ENCODE measurements around the gene IPP. TPM values are rescaled to one million over a fixed set of nuclear protein-coding genes. Genes with fewer than 3 reads are reported as not detected.

The IPP gene
- total and polyA plus RNA-seq, 2 of the 8 experiments (the other 6 are each of a cell fraction or from before 2014, with no cell fraction given), result 1.4 to 5.6 TPM

GRCh38 chr1:45796381-45796780, 45.9 kb upstream of the IPP start (continued):
- TF ChIP-seq CHD7 (IDR thresholded peaks at IDR 0.05; ENCODE audit: insufficient replicate concordance, low read length) (no peak), TAF7 (optimal IDR thresholded peaks at IDR 0.05; ENCODE audit: borderline replicate concordance, low read depth, low read length) (no peak), NANOG (IDR thresholded peaks at IDR 0.05; ENCODE audit: insufficient read depth, low read depth, low read length, poor library complexity, severe bottlenecking) (no peak), BACH1 (IDR thresholded peaks at IDR 0.05; ENCODE audit: low read length) (no peak), RXRA (IDR thresholded peaks at IDR 0.05; ENCODE audit: insufficient read depth, low read depth, low read length) (no peak), PHF8 (conservative IDR thresholded peaks at IDR 0.05; ENCODE audit: low read depth, low read length) (no peak), CBX5 (IDR thresholded peaks at IDR 0.05; ENCODE audit: low read depth, low read length) (no peak), RFX5 (IDR thresholded peaks at IDR 0.05; ENCODE audit: borderline replicate concordance, low read depth, low read length) (no peak), CHD2 (IDR thresholded peaks at IDR 0.05; ENCODE audit: low read length) (no peak), SRF (IDR thresholded peaks at IDR 0.05; ENCODE audit: low read depth, low read length) (no peak), EGR1 (IDR thresholded peaks at IDR 0.05; ENCODE audit: borderline replicate concordance, low read depth, low read length) (no peak), POLR2AphosphoS5 (IDR thresholded peaks at IDR 0.05; ENCODE audit: low read depth, low read length) (no peak)
